ENCODE results near the gene PHF21B. TPM values are rescaled to one million over a fixed set of nuclear protein-coding genes. Genes with fewer than 3 reads are reported as not detected.

PHF21B gene
- total RNA-seq, 4 donors from 2014 or later: not detected

DNA sequence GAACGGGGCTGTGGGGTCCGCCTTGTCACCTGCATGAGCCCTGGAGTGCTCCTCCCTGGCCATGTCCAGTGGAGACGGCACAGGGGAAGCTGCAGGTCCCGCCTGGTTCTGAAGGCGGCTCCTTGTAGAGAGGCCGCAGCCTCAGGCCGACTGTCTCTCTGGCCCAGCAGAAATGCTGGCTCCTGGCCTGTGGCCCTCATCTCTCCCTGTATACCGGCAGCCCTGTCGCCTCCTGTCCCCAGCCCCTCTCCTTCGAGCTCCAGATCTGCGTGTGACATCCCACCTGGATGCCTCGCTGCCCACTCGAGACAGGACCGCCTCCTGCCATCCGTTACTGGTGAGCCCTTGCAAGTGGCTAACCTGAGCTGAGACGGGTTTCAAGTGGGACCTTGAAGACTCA lies 73.6 kb downstream of the PHF21B start:
- Histone ChIP-seq H3K27ac (no peak overlapping the region), H3K27me3 (peaks cover 38% of the 10 kb centered on the region), H3K9me3 (no peaks in the 10 kb centered on the region), H3K36me3 (no peaks in the 10 kb centered on the region), H3K4me3 (no peak overlapping the region), H3K4me1 (no peaks in the 10 kb centered on the region)
- WGBS: 85% methylated on average over 16 of the region's 16 CpGs
- no peak for DNase-seq (ENCODE audit: low spot score in 2 of 2)
- no peak for TF ChIP-seq POLR2AphosphoS5 (IDR thresholded peaks at IDR 0.05)
- TF ChIP-seq EP300 (IDR thresholded peaks at IDR 0.05): no peak
- TF ChIP-seq, protein P1, sequence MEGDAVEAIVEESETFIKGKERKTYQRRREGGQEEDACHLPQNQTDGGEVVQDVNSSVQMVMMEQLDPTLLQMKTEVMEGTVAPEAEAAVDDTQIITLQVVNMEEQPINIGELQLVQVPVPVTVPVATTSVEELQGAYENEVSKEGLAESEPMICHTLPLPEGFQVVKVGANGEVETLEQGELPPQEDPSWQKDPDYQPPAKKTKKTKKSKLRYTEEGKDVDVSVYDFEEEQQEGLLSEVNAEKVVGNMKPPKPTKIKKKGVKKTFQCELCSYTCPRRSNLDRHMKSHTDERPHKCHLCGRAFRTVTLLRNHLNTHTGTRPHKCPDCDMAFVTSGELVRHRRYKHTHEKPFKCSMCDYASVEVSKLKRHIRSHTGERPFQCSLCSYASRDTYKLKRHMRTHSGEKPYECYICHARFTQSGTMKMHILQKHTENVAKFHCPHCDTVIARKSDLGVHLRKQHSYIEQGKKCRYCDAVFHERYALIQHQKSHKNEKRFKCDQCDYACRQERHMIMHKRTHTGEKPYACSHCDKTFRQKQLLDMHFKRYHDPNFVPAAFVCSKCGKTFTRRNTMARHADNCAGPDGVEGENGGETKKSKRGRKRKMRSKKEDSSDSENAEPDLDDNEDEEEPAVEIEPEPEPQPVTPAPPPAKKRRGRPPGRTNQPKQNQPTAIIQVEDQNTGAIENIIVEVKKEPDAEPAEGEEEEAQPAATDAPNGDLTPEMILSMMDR (IDR thresholded peaks at IDR 0.05): no peak
- TF ChIP-seq POLR2A (IDR thresholded peaks at IDR 0.05): no peak

DNA sequence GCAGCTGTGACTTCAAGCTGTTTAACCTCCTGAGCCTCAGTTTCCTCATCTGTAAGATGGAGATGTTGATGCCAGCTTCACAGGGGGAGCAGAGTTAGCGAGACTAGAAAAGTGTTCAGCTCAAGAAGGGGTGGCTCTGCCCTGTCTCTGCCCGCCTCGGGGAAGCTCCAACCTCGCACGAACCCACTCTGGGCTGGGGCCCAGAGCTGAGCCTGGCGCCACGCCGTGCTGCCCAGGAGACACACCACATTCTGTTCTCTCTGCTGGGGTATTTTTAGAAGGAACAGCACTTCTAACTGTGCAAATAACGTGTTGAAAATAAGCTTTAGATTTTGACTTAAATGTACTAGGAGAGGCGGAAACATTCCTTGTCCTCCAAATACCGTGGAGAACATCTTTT lies 74.1 kb downstream of the PHF21B start:
- peaks cover 34% of the 10 kb centered on the region for H3K27me3 ChIP-seq
- WGBS: 88% methylated on average over 11 of the region's 11 CpGs
- no peaks in the 10 kb centered on the region for H3K4me1 ChIP-seq
- TF ChIP-seq POLR2A (IDR thresholded peaks at IDR 0.05) (no peak), EP300 (IDR thresholded peaks at IDR 0.05) (no peak), POLR2AphosphoS5 (IDR thresholded peaks at IDR 0.05) (no peak)
- TF ChIP-seq, protein P1 (IDR thresholded peaks at IDR 0.05): no peak
- H3K27ac ChIP-seq: no peak overlapping the region
- H3K9me3 ChIP-seq: no peaks in the 10 kb centered on the region
- no peak overlapping the region for H3K4me3 ChIP-seq
- no peak for DNase-seq (ENCODE audit: low spot score in 2 of 2)
- no peaks in the 10 kb centered on the region for H3K36me3 ChIP-seq

DNA sequence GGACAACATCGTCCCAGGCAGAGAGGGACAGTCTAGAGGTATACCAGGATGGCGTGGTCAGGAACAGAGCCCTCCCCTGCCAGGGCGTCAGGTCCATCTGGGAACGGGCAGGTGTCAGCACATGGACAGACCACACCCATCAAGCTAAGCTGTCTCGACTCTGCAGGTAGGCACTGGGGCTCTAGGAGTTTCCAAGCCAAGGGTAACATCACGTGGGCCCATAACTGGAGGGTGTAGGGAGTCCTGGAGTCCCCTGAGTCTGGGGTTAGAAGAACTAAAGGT lies 75.4 kb downstream of the PHF21B start:
- no peak overlapping the region for H3K4me3 ChIP-seq
- H3K27ac ChIP-seq: no peak overlapping the region
- H3K9me3 ChIP-seq: no peaks in the 10 kb centered on the region
- no peaks in the 10 kb centered on the region for H3K36me3 ChIP-seq
- no peak for TF ChIP-seq POLR2AphosphoS5 (IDR thresholded peaks at IDR 0.05)
- no peak for TF ChIP-seq POLR2A (IDR thresholded peaks at IDR 0.05)
- TF ChIP-seq, protein P1 (IDR thresholded peaks at IDR 0.05): no peak
- no peak for TF ChIP-seq EP300 (IDR thresholded peaks at IDR 0.05)
- DNase-seq (ENCODE audit: low spot score in 2 of 2): no peak
- no peaks in the 10 kb centered on the region for H3K4me1 ChIP-seq
- WGBS: 79% methylated on average over 6 of the region's 6 CpGs
- peaks cover 27% of the 10 kb centered on the region for H3K27me3 ChIP-seq

DNA sequence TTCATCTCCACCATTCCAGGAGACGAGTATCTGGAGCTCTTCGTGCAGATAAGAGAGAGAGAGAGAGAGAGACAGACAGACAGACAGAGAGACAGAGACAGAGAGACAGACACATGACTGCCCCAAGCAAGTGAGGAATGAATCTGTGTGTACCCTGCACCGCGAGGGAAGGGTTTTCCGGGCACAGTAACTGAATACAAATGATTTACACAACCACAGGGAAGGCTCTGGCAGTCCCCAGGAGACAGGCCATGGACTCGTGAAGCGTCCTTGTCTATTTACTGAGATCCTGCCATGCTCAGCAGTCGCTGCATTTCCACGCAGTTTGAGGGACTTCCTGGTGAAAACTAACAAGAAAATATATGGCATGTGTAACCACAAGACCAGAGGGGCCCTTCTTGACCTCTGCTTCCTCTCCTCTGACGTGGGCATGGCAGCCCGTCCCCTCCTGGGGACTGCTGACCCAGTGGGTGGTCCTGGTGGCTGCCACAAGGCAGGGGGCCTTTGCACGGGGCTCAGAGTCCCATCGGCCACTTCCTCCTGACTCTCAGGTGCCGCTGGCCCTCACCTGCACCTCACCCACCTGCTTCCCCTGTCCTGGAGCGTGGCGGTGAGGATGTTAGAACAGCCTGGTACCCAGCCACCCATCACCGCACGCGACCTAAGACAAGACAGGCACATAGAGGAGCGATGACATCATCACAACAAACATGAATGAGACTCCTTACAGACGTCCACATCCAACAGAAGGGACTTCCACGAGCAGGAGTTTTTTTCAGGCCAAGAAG lies 75.9 kb downstream of the PHF21B start:
- Histone ChIP-seq H3K27me3 (peaks cover 24% of the 10 kb centered on the region), H3K9me3 (no peaks in the 10 kb centered on the region), H3K4me3 (no peak overlapping the region), H3K4me1 (no peaks in the 10 kb centered on the region), H3K27ac (no peak overlapping the region), H3K36me3 (no peaks in the 10 kb centered on the region)
- 58% methylated on average over 20 of the region's 22 CpGs for WGBS
- TF ChIP-seq EP300 (IDR thresholded peaks at IDR 0.05) (no peak), POLR2AphosphoS5 (IDR thresholded peaks at IDR 0.05) (no peak), POLR2A (IDR thresholded peaks at IDR 0.05) (no peak)
- TF ChIP-seq, protein P1 (IDR thresholded peaks at IDR 0.05): no peak
- no peak for DNase-seq (ENCODE audit: low spot score in 2 of 2)

DNA sequence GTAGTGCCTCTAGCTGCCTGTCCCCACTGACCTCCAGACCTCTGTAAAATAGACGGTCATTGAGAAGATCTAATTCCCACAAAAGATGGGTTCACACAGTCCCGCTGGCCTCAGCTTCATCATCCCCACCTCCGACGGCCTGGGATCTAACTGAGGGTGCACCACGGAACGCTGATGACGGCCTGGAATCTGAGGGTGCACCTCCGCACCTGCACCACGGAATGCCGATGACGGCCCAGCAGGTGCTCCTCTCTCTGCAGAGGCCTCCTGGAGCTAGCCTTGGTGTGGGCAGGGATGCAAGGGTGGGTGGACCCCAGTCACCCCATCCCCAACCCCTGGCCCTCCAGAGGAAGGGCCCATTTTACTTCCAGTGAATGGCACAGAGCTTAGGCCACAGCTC lies 77.3 kb downstream of the PHF21B start:
- Histone ChIP-seq H3K27ac (no peak overlapping the region), H3K27me3 (peaks cover 25% of the 10 kb centered on the region)
- TF ChIP-seq POLR2A (IDR thresholded peaks at IDR 0.05): no peak
- TF ChIP-seq EP300 (IDR thresholded peaks at IDR 0.05): no peak
- TF ChIP-seq, protein P1 (IDR thresholded peaks at IDR 0.05): no peak
- no peak for TF ChIP-seq POLR2AphosphoS5 (IDR thresholded peaks at IDR 0.05)

More for the DNA sequence above, 77.3 kb downstream of the PHF21B start:
- DNase-seq (ENCODE audit: low spot score in 2 of 2): no peak
- no peaks in the 10 kb centered on the region for H3K4me1 ChIP-seq
- H3K9me3 ChIP-seq: no peaks in the 10 kb centered on the region
- no peaks in the 10 kb centered on the region for H3K36me3 ChIP-seq
- H3K4me3 ChIP-seq: no peak overlapping the region
- 98% methylated on average over 7 of the region's 11 CpGs for WGBS

All from suprapubic skin (tissue), 4 donors.